HepG2 (cell line): Measurements from ENCODE around the gene TMCC1. TPM values are rescaled to one million over a fixed set of nuclear protein-coding genes. Genes with fewer than 3 reads are reported as not detected.

Source experiments
- ELF1 ChIP-seq: sonication (generic); formaldehyde crosslinking; IDR thresholded peaks from 2 replicates; pipeline ENCODE4 v1.4.0; 2020; ENCODE audit warnings: missing genetic modification reagents
- GFI1 ChIP-seq: sonication (generic); formaldehyde crosslinking; IDR thresholded peaks from 2 replicates; pipeline ENCODE4 v1.5.0; 2020; ENCODE audit warnings: missing genetic modification reagents, mild to moderate bottlenecking, borderline replicate concordance
- KDM4B ChIP-seq: sonication (generic); formaldehyde crosslinking; IDR thresholded peaks from 2 replicates; pipeline ENCODE4 v1.4.0; 2020; ENCODE audit warnings: missing genetic modification reagents
- MEF2D ChIP-seq: sonication (generic); formaldehyde crosslinking; IDR thresholded peaks from 2 replicates; pipeline ENCODE4 v1.5.1; 2020; ENCODE audit warnings: mild to moderate bottlenecking, missing genetic modification reagents
- NONO ChIP-seq, 2 experiments: fragments of 450-650 bp in 1 of 2; sonication (generic) in 1 of 2; formaldehyde crosslinking in 1 of 2; IDR thresholded peaks in 1 of 2; conservative IDR thresholded peaks in 1 of 2; 2 replicates each; pipeline versions ENCODE4 v1.6.1 to v1.8.0; 2017 to 2022; ENCODE audit warnings: mild to moderate bottlenecking in 1 of 2, missing genetic modification reagents in 1 of 2, moderate library complexity in 1 of 2
- POLR2A ChIP-seq, 2 experiments: IDR thresholded peaks; 2 replicates each; pipeline ENCODE4 v1.6.1; 2011; ENCODE audit warnings: low read depth in 2 of 2, low read length in 2 of 2, mild to moderate bottlenecking in 1 of 2, moderate library complexity in 1 of 2; ENCODE audit not compliant: insufficient read depth in 1 of 2
- SP2 ChIP-seq: sonication (generic); formaldehyde crosslinking; IDR thresholded peaks from 2 replicates; pipeline ENCODE4 v1.5.1; 2020; ENCODE audit warnings: mild to moderate bottlenecking, missing genetic modification reagents
- ZNF292 ChIP-seq: sonication (generic); formaldehyde crosslinking; IDR thresholded peaks from 2 replicates; pipeline ENCODE4 v1.8.1; 2022; ENCODE audit warnings: mild to moderate bottlenecking, low read depth, missing genetic modification reagents, borderline replicate concordance
- ZNF501 ChIP-seq: sonication (generic); formaldehyde crosslinking; IDR thresholded peaks from 2 replicates; pipeline ENCODE4 v1.5.1; 2020; ENCODE audit warnings: mild to moderate bottlenecking, moderate library complexity, missing genetic modification reagents
- polyA plus RNA-seq, 8 experiments: library from polyadenylated mRNA; depleted of rRNA in 3 of 8; stranded (reverse) in 7 of 8; unstranded in 1 of 8; fragments of >200 nt; fragmentation: Illumina TruSeq in 4 of 8; extraction: Trizol in 4 of 8; gene quantifications; 2 replicates each; pipeline versions ENCODE4 v1.2.1 to v1.2.3, GENCODE V29; 2011 to 2016; ENCODE audit warnings: low read depth in 4 of 8, missing spikeins in 1 of 8, mixed read lengths in 1 of 8; ENCODE audit not compliant: insufficient read depth in 1 of 8
- total RNA-seq, 5 experiments: library from RNA; depleted of rRNA; stranded (reverse); fragments of >200 nt; fragmentation: Illumina TruSeq; extraction: Trizol; gene quantifications; 2 replicates each; pipeline ENCODE4 v1.2.3, GENCODE V29; 2016; ENCODE audit warnings: low read depth in 1 of 5
- TF ChIP-seq, protein P1 (sequence below): sonication (generic); formaldehyde crosslinking; IDR thresholded peaks from 2 replicates; pipeline ENCODE4 v1.4.0; 2020; ENCODE audit warnings: missing genetic modification reagents, mild to moderate bottlenecking, borderline replicate concordance
- TF ChIP-seq, protein P2 (sequence below): sonication (generic); formaldehyde crosslinking; IDR thresholded peaks from 2 replicates; pipeline ENCODE4 v1.5.0; 2020; ENCODE audit warnings: mild to moderate bottlenecking, low read depth, missing genetic modification reagents, borderline replicate concordance
- TF ChIP-seq, protein P3 (sequence below): sonication (generic); formaldehyde crosslinking; IDR thresholded peaks from 2 replicates; pipeline ENCODE4 v1.4.0; 2020; ENCODE audit warnings: missing genetic modification reagents
- TF ChIP-seq, protein P4 (sequence below): sonication (generic); formaldehyde crosslinking; IDR thresholded peaks from 2 replicates; pipeline ENCODE4 v1.4.0; 2020; ENCODE audit warnings: mild to moderate bottlenecking, missing genetic modification reagents, borderline replicate concordance
- TF ChIP-seq, protein P5 (sequence below): sonication (generic); formaldehyde crosslinking; IDR thresholded peaks from 2 replicates; pipeline ENCODE4 v1.8.1; 2023; ENCODE audit warnings: mild to moderate bottlenecking, missing genetic modification reagents
- TF ChIP-seq, protein P6 (sequence below): sonication (generic); formaldehyde crosslinking; IDR thresholded peaks from 2 replicates; pipeline ENCODE4 v1.5.0; 2020; ENCODE audit warnings: mild to moderate bottlenecking, missing genetic modification reagents, borderline replicate concordance

Gene TMCC1
- total and polyA plus RNA-seq, 2 of the 13 experiments (the other 11 are each of a cell fraction or from before 2014, with no cell fraction given), result 12.1 to 264 TPM

DNA sequence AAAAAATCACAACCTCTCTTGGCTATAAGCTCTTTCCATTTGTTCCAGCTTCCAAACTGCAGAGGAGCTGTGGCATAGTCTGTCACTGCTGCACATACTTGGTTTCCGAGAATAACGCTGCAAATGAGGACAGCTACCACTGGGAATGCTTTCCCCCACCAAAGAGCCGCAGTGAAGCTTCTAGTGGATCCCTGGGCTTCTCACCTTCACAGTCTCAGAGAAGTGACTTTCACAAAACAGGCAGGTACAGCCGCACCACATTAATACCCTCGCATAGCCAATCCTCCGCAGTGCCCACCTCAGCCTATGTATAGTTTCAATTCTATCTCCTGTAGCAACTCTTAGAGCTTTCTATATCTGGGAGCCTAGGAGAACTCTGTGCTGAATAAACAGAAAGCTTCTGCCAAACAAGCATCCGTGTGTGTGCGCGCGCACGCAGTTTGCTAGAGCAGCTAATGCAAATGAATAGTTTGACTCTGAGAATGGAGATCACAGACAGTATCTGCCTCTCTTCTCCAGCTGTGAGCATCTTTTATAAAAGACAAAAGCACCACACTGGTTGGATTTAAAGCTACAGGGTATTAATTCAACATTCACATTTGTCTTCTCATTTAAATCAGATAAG lies 205.1 kb downstream of the TMCC1 start (continued):
- TF ChIP-seq MEF2D (CRISPR knock-in tag) (peak; percentile 62), ZNF501 (CRISPR knock-in tag) (peak; percentile 69), NONO (IDR thresholded peaks at IDR 0.05) (no peak), NONO (CRISPR knock-in tag; conservative IDR thresholded peaks at IDR 0.05) (no peak), ELF1 (CRISPR knock-in tag) (no peak), GFI1 (CRISPR knock-in tag) (peak; percentile 26; the same call in 1 of the 2 replicates), POLR2A (IDR thresholded peaks at IDR 0.05; ENCODE audit: insufficient read depth in 1 of 2, low read depth in 2 of 2, low read length in 2 of 2) (no peak), ZNF292 (CRISPR knock-in tag) (peak; percentile 93), KDM4B (CRISPR knock-in tag) (no peak), SP2 (no peak)
- TF ChIP-seq, protein P1, sequence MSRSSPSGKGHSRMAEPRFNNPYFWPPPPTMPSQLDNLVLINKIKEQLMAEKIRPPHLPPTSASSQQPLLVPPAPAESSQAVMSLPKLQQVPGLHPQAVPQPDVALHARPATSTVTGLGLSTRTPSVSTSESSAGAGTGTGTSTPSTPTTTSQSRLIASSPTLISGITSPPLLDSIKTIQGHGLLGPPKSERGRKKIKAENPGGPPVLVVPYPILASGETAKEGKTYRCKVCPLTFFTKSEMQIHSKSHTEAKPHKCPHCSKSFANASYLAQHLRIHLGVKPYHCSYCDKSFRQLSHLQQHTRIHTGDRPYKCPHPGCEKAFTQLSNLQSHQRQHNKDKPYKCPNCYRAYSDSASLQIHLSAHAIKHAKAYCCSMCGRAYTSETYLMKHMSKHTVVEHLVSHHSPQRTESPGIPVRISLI (CRISPR knock-in tag), result peak; percentile 4; the same call in 1 of the 2 replicates
- TF ChIP-seq, protein P2, sequence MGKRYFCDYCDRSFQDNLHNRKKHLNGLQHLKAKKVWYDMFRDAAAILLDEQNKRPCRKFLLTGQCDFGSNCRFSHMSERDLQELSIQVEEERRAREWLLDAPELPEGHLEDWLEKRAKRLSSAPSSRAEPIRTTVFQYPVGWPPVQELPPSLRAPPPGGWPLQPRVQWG, result no peak
- TF ChIP-seq, protein P3, sequence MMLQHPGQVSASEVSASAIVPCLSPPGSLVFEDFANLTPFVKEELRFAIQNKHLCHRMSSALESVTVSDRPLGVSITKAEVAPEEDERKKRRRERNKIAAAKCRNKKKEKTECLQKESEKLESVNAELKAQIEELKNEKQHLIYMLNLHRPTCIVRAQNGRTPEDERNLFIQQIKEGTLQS (CRISPR knock-in tag), result no peak
- TF ChIP-seq, protein P4, sequence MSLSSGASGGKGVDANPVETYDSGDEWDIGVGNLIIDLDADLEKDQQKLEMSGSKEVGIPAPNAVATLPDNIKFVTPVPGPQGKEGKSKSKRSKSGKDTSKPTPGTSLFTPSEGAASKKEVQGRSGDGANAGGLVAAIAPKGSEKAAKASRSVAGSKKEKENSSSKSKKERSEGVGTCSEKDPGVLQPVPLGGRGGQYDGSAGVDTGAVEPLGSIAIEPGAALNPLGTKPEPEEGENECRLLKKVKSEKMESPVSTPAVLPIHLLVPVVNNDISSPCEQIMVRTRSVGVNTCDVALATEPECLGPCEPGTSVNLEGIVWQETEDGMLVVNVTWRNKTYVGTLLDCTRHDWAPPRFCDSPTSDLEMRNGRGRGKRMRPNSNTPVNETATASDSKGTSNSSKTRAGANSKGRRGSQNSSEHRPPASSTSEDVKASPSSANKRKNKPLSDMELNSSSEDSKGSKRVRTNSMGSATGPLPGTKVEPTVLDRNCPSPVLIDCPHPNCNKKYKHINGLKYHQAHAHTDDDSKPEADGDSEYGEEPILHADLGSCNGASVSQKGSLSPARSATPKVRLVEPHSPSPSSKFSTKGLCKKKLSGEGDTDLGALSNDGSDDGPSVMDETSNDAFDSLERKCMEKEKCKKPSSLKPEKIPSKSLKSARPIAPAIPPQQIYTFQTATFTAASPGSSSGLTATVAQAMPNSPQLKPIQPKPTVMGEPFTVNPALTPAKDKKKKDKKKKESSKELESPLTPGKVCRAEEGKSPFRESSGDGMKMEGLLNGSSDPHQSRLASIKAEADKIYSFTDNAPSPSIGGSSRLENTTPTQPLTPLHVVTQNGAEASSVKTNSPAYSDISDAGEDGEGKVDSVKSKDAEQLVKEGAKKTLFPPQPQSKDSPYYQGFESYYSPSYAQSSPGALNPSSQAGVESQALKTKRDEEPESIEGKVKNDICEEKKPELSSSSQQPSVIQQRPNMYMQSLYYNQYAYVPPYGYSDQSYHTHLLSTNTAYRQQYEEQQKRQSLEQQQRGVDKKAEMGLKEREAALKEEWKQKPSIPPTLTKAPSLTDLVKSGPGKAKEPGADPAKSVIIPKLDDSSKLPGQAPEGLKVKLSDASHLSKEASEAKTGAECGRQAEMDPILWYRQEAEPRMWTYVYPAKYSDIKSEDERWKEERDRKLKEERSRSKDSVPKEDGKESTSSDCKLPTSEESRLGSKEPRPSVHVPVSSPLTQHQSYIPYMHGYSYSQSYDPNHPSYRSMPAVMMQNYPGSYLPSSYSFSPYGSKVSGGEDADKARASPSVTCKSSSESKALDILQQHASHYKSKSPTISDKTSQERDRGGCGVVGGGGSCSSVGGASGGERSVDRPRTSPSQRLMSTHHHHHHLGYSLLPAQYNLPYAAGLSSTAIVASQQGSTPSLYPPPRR (CRISPR knock-in tag), result no peak
- TF ChIP-seq, protein P5, sequence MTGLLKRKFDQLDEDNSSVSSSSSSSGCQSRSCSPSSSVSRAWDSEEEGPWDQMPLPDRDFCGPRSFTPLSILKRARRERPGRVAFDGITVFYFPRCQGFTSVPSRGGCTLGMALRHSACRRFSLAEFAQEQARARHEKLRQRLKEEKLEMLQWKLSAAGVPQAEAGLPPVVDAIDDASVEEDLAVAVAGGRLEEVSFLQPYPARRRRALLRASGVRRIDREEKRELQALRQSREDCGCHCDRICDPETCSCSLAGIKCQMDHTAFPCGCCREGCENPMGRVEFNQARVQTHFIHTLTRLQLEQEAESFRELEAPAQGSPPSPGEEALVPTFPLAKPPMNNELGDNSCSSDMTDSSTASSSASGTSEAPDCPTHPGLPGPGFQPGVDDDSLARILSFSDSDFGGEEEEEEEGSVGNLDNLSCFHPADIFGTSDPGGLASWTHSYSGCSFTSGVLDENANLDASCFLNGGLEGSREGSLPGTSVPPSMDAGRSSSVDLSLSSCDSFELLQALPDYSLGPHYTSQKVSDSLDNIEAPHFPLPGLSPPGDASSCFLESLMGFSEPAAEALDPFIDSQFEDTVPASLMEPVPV, result no peak
- TF ChIP-seq, protein P6, sequence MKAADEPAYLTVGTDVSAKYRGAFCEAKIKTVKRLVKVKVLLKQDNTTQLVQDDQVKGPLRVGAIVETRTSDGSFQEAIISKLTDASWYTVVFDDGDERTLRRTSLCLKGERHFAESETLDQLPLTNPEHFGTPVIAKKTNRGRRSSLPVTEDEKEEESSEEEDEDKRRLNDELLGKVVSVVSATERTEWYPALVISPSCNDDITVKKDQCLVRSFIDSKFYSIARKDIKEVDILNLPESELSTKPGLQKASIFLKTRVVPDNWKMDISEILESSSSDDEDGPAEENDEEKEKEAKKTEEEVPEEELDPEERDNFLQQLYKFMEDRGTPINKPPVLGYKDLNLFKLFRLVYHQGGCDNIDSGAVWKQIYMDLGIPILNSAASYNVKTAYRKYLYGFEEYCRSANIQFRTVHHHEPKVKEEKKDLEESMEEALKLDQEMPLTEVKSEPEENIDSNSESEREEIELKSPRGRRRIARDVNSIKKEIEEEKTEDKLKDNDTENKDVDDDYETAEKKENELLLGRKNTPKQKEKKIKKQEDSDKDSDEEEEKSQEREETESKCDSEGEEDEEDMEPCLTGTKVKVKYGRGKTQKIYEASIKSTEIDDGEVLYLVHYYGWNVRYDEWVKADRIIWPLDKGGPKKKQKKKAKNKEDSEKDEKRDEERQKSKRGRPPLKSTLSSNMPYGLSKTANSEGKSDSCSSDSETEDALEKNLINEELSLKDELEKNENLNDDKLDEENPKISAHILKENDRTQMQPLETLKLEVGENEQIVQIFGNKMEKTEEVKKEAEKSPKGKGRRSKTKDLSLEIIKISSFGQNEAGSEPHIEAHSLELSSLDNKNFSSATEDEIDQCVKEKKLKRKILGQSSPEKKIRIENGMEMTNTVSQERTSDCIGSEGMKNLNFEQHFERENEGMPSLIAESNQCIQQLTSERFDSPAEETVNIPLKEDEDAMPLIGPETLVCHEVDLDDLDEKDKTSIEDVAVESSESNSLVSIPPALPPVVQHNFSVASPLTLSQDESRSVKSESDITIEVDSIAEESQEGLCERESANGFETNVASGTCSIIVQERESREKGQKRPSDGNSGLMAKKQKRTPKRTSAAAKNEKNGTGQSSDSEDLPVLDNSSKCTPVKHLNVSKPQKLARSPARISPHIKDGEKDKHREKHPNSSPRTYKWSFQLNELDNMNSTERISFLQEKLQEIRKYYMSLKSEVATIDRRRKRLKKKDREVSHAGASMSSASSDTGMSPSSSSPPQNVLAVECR, result peak; percentile 49; the same call in 1 of the 2 replicates
